ENCODE measurements around the gene SLC6A12.

The SLC6A12 gene

GRCh38 chr12:167959-168600 lies 45.9 kb downstream of the SLC6A12 start:
- DNase-seq (ENCODE audit: low read depth), result no peak
- no peak for TF ChIP-seq CTCF (IDR thresholded peaks at IDR 0.05; ENCODE audit: low read length, missing control alignments)
- H3K4me3 ChIP-seq (replicated peaks; ENCODE audit: low read depth, low read length), result no peak overlapping the region

DNA sequence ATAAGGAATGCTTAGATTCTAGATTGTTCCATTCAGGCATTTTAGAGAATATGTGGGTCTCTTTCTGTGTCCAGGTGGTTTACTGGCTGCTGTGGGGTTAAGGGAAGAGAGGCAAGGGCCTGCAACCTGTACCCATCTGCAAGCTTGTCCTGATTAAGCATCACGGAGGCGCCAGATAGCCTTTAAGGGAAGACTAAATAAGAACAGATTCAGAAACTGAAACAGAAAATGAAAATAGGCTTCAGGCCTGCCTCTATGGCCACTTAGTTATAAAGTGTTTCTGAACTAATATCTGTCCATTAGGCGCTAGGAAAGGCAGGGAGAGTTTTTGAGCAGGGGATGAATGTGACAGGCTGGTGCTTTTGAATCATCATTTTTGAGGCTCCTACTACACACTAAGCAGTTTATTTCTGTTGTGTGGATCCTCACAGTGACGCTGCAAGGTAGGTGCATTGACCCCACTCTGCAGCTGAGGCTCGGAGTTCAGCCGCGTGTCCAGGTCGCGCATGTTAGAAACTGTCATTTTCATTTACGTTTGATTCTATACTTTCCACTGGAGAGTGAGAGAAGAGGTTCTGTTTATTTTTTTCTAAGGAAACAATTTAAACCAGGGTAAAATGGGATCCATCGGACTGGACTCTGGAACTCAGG lies 47.4 kb downstream of the SLC6A12 start:
- no peak for DNase-seq (ENCODE audit: low read depth)
- TF ChIP-seq CTCF (IDR thresholded peaks at IDR 0.05; ENCODE audit: low read length, missing control alignments), result no peak
- H3K4me3 ChIP-seq (replicated peaks; ENCODE audit: low read depth, low read length), result no peak overlapping the region

GRCh38 chr12:165862-166368 lies 48.0 kb downstream of the SLC6A12 start:
- no peak for TF ChIP-seq CTCF (IDR thresholded peaks at IDR 0.05; ENCODE audit: low read length, missing control alignments)
- no peak for DNase-seq (ENCODE audit: low read depth)
- H3K4me3 ChIP-seq (replicated peaks; ENCODE audit: low read depth, low read length), result no peak overlapping the region

- TF ChIP-seq CTCF (IDR thresholded peaks at IDR 0.05; ENCODE audit: low read length, missing control alignments), result no peak
- no peak overlapping the region for H3K4me3 ChIP-seq (replicated peaks; ENCODE audit: low read depth, low read length)
- DNase-seq (ENCODE audit: low read depth), result no peak
These were observed 49.8 kb downstream of the SLC6A12 start for GRCh38 chr12:164207-164606.

DNA sequence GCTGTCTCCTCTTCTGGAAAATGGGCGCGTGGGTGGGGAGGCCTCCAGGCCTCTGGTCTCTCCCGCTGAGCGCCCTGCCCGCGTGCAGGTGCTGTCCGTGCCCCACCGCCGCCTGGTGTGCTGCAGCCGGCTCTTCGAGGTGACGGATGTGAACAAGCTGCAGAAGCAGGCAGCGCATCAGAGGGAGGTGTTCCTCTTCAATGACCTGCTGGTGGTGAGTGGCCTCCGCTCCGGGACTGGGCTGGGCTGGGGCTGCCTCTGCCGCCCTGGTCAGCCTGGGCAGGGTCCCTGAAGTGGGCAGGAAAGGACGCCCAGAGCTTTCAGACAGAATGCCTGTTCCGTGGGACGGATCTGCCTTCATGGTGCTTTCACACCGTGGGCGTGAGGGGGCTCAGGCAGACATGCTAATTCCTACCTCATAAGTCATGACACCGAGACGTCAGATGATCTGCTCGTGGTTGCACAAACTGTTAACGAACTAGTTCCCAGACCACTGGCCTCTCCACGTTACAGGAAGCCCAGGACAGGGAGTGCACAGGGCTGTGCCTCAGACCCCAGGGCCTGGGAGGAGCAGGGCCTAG lies 50.5 kb downstream of the SLC6A12 start:
- H3K4me3 ChIP-seq (replicated peaks; ENCODE audit: low read depth, low read length), result no peak overlapping the region
- DNase-seq (ENCODE audit: low read depth), result no peak
- no peak for TF ChIP-seq CTCF (IDR thresholded peaks at IDR 0.05; ENCODE audit: low read length, missing control alignments)

- DNase-seq (ENCODE audit: low read depth), result no peak
- H3K4me3 ChIP-seq (replicated peaks; ENCODE audit: low read depth, low read length), result no peak overlapping the region
- TF ChIP-seq CTCF (IDR thresholded peaks at IDR 0.05; ENCODE audit: low read length, missing control alignments), result no peak
These were observed 51.3 kb downstream of the SLC6A12 start for GRCh38 chr12:162467-163307.
